Keratinocyte (primary cell): Measurements from ENCODE around the gene PRR33. TPM values are rescaled to one million over a fixed set of nuclear protein-coding genes. Genes with fewer than 3 reads are reported as not detected.

ENCODE experiments used
- DNase-seq: peaks from one replicate; pipeline ENCODE4 v3.0.0-alpha.2; 2011; ENCODE audit warnings: low read depth, missing footprints, low spot score
- FAIRE-seq: peaks from 2 replicates; lab custom pipeline; 2011; peaks lifted over from hg19 to GRCh38; lab: Jason Lieb, UNC
- H2AFZ ChIP-seq: 2 replicates; pipeline ENCODE4 v1.6.0; 2012; ENCODE audit warnings: low read length, control low read depth, inconsistent platforms; ENCODE audit not compliant: control insufficient read depth
- H3K27ac ChIP-seq: 2 replicates; pipeline ENCODE4 v1.5.1; 2011; ENCODE audit warnings: low read length; ENCODE audit not compliant: control insufficient read depth, insufficient read depth
- H3K27me3 ChIP-seq: 3 replicates; pipeline ENCODE4 v1.6.0; 2011; ENCODE audit warnings: low read length; ENCODE audit not compliant: control insufficient read depth, insufficient read depth; ENCODE audit errors: extremely low read depth
- H3K36me3 ChIP-seq, 2 experiments: 2 replicates in 1 of 2; 3 replicates in 1 of 2; pipeline ENCODE4 v1.5.1; 2011; ENCODE audit warnings: low read length in 2 of 2, mild to moderate bottlenecking in 1 of 2; ENCODE audit not compliant: control insufficient read depth in 2 of 2, insufficient read depth in 2 of 2; ENCODE audit errors: extremely low read depth in 1 of 2
- H3K4me1 ChIP-seq: 3 replicates; pipeline ENCODE4 v1.5.1; 2011; ENCODE audit warnings: low read length; ENCODE audit not compliant: control insufficient read depth, insufficient read depth; ENCODE audit errors: extremely low read depth
- H3K4me2 ChIP-seq: 3 replicates; pipeline ENCODE4 v1.6.0; 2011; ENCODE audit warnings: low read depth, low read length; ENCODE audit not compliant: control insufficient read depth, insufficient read depth; ENCODE audit errors: extremely low read depth
- H3K4me3 ChIP-seq, 3 experiments: fragments of 200-600 bp in 1 of 3; sonication (generic) in 1 of 3; 2 replicates in 2 of 3; 3 replicates in 1 of 3; pipeline ENCODE4 v1.5.1; 2011 to 2016; ENCODE audit warnings: low read length in 3 of 3, mild to moderate bottlenecking in 3 of 3, control low read depth in 2 of 3, inconsistent platforms in 1 of 3, low read depth in 1 of 3, mixed read lengths in 1 of 3, mixed run types in 1 of 3, moderate library complexity in 1 of 3; ENCODE audit not compliant: control insufficient read depth in 2 of 3, insufficient read depth in 2 of 3; ENCODE audit errors: extremely low read depth in 1 of 3
- H3K79me2 ChIP-seq: 2 replicates; pipeline ENCODE4 v1.6.0; 2012; ENCODE audit warnings: low read length; ENCODE audit not compliant: control insufficient read depth, insufficient read depth
- H3K9ac ChIP-seq: 3 replicates; pipeline ENCODE4 v1.6.0; 2011; ENCODE audit warnings: low read length; ENCODE audit not compliant: control insufficient read depth, insufficient read depth; ENCODE audit errors: extremely low read depth
- H3K9me1 ChIP-seq: 3 replicates; pipeline ENCODE4 v1.6.0; 2011; ENCODE audit warnings: low read length; ENCODE audit not compliant: control insufficient read depth, insufficient read depth; ENCODE audit errors: extremely low read depth
- H3K9me3 ChIP-seq: 2 replicates; pipeline ENCODE4 v1.5.1; 2012; ENCODE audit warnings: low read depth, low read length; ENCODE audit not compliant: control insufficient read depth
- H4K20me1 ChIP-seq: 3 replicates; pipeline ENCODE4 v1.6.0; 2011; ENCODE audit warnings: low read length; ENCODE audit not compliant: control insufficient read depth, insufficient read depth; ENCODE audit errors: extremely low read depth
- CTCF ChIP-seq, 3 experiments: IDR thresholded peaks in 1 of 3; conservative IDR thresholded peaks in 1 of 3; optimal IDR thresholded peaks in 1 of 3; 2 replicates in 2 of 3; 3 replicates in 1 of 3; pipeline versions ENCODE3 to v1.5.1; 2011; ENCODE audit warnings: low read length in 3 of 3, mild to moderate bottlenecking in 3 of 3, moderate library complexity in 2 of 3, control low read depth in 1 of 3, inconsistent platforms in 1 of 3; ENCODE audit not compliant: insufficient read depth in 2 of 3; ENCODE audit errors: extremely low read depth in 1 of 3
- EZH2 ChIP-seq: IDR thresholded peaks from one replicate; pipeline ENCODE4 v1.6.1; 2012; ENCODE audit warnings: inconsistent platforms, mild to moderate bottlenecking, low read length, moderate library complexity
- dilution Hi-C: fragments of 300-500 bp; cut with MboI; formaldehyde crosslinking; loops from one replicate; pipeline ENCODE4 v1.7.0; 2020; ENCODE audit warnings: low sequenced_read_pairs; ENCODE audit not compliant: extremely low pct_ligation_motif_present
- polyA plus RNA-seq, 5 experiments: library from polyadenylated mRNA; depleted of rRNA in 3 of 5; stranded (reverse) in 3 of 5; stranded (forward) in 1 of 5; unstranded in 1 of 5; fragments of >200 nt; gene quantifications; 1 replicate in 1 of 5; 2 replicates in 3 of 5; 3 replicates in 1 of 5; pipeline versions ENCODE4 v1.2.1 to v1.2.3, GENCODE V29; 2011 to 2012; ENCODE audit warnings: missing spikeins in 2 of 5, low read depth in 1 of 5, low replicate concordance in 1 of 5

PRR33 gene
- polyA plus RNA-seq, 1 donor (not counting 4 experiments of a cell fraction or from before 2014, with no cell fraction given) = not detected

- TF ChIP-seq EZH2 = no peak
- TF ChIP-seq CTCF (optimal IDR thresholded peaks at IDR 0.05 in 1 of 3, IDR thresholded peaks at IDR 0.05 in 1 of 3, conservative IDR thresholded peaks at IDR 0.05 in 1 of 3; ENCODE audit: extremely low read depth in 1 of 3, insufficient read depth in 2 of 3, low read length in 3 of 3) = no peak
- dilution Hi-C loops = no loop called here
- Histone ChIP-seq H3K9ac (no peak overlapping the region), H3K79me2 (no peaks in the 10 kb centered on the region), H3K4me2 (no peak overlapping the region), H2AFZ (no peak overlapping the region), H4K20me1 (no peaks in the 10 kb centered on the region), H3K27me3 (no peaks in the 10 kb centered on the region), H3K4me1 (no peaks in the 10 kb centered on the region), H3K36me3 (no peaks in the 10 kb centered on the region), H3K9me3 (no peaks in the 10 kb centered on the region), H3K4me3 (no peak overlapping the region), H3K27ac (no peak overlapping the region), H3K9me1 (no peaks in the 10 kb centered on the region)
- no peak for FAIRE-seq
- DNase-seq = no peak
Measured at GRCh38 chr11:1894759-1895158, 3.1 kb upstream of the PRR33 start.

- no peaks in the 10 kb centered on the region for H3K36me3 ChIP-seq
- H3K9me3 ChIP-seq = no peaks in the 10 kb centered on the region
- no peaks in the 10 kb centered on the region for H3K4me1 ChIP-seq
- no peak overlapping the region for H3K4me2 ChIP-seq
- TF ChIP-seq CTCF (optimal IDR thresholded peaks at IDR 0.05 in 1 of 3, IDR thresholded peaks at IDR 0.05 in 1 of 3, conservative IDR thresholded peaks at IDR 0.05 in 1 of 3; ENCODE audit: extremely low read depth in 1 of 3, insufficient read depth in 2 of 3, low read length in 3 of 3) (no peak), EZH2 (no peak)
- H3K9ac ChIP-seq = no peak overlapping the region
- dilution Hi-C loops = no loop called here
- FAIRE-seq = no peak
- no peaks in the 10 kb centered on the region for H3K27me3 ChIP-seq
- H3K79me2 ChIP-seq = no peaks in the 10 kb centered on the region
- H3K4me3 ChIP-seq = no peak overlapping the region
- H4K20me1 ChIP-seq = no peaks in the 10 kb centered on the region
- no peak for DNase-seq
- no peak overlapping the region for H3K27ac ChIP-seq
- H3K9me1 ChIP-seq = no peaks in the 10 kb centered on the region
- no peak overlapping the region for H2AFZ ChIP-seq
Measured at GRCh38 chr11:1893581-1894359, 2.1 kb upstream of the PRR33 start.
